ENCODE results near the gene TSGA10IP.
A peak's percentile ranks its signal among the peaks of the same experiment; 100 is the strongest.

DNA sequence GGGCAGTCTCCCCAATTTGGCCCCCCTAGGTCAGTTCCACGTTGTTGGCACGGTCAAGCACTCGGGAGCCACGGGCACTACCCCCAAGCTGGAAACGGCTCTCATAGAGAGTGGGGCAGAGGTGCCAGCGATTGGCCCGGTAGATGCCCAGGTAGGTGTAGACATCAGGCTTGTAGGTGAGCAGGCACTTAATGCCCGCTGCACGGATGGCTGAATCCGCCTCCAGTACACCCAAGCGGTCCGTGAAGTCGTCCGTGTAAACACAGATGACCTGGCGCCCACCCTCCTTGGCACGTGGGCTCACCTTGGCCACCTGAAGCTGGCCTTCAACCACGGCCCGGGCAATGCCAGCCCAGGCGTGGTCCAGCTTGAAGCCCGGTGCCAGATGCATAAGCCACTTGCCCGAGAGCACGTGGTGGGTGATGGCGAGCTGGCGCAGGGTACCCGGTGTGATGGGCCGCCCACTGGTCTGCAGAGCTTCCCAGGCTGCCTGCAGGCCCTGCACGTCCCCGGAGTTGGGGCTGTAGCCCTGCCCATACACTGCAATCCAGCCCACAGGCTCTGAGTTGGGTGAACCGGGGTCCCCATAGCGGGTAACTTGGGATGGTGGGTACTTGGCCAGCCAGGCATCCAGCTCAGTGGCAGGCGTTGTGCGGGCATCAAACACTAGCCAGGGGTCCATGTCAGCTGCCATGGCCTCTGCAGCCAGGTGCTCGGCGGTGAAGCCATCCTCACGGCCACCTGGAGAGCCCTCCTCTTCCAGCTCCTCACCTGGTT is 27.7 kb upstream of the TSGA10IP start:
- TF ChIP-seq CTCF (IDR thresholded peaks at IDR 0.05 in 8 of 11, conservative IDR thresholded peaks at IDR 0.05 in 3 of 11), result no peak
- TF ChIP-seq POLR2AphosphoS5 (IDR thresholded peaks at IDR 0.05), result peak in 1 of 3 donors; percentile 23
